CD4-positive, alpha-beta T cell treated with Interleukin-10 for 1 hour (primary cell): ENCODE data around the gene AKIP1.
"Not testable (repeated sequence)": the region's sequence is repeated elsewhere in the genome, so short reads cannot be mapped to it uniquely, and the experiment has no call there.

Experiments used
- DNase-seq: peaks from one replicate; pipeline ENCODE4 v3.0.0-alpha.2; 2020

The AKIP1 gene

GRCh38 chr11:8911029-8911823 lies at the start of gene AKIP1:
TSS of gene AKIP1 (plus strand) at chr11:8911189. CDS start at chr11:8911450, 261 bp downstream.
- peak; percentile 84 for DNase-seq

GRCh38 chr11:8863838-8864237 lies 47.2 kb upstream of the AKIP1 start:
- DNase-seq = no peak

- DNase-seq = no peak
Observed at GRCh38 chr11:8865304-8865703, 45.7 kb upstream of the AKIP1 start.

GRCh38 chr11:8867035-8867434 lies 44.0 kb upstream of the AKIP1 start:
- no peak for DNase-seq

- DNase-seq = no peak
Observed at GRCh38 chr11:8867931-8868631, 42.9 kb upstream of the AKIP1 start.

- no peak for DNase-seq
Observed at GRCh38 chr11:8870411-8871170, 40.4 kb upstream of the AKIP1 start.

GRCh38 chr11:8871171-8871775 lies 39.7 kb upstream of the AKIP1 start:
- DNase-seq = no peak

GRCh38 chr11:8871962-8872361 lies 39.0 kb upstream of the AKIP1 start:
- DNase-seq = no peak

GRCh38 chr11:8873741-8874405 lies 37.1 kb upstream of the AKIP1 start:
- DNase-seq = no peak

- no peak for DNase-seq
Observed at GRCh38 chr11:8878771-8879170, 32.2 kb upstream of the AKIP1 start.

- DNase-seq = not testable (repeated sequence)
Observed at GRCh38 chr11:8881585-8881984, 29.4 kb upstream of the AKIP1 start.

- DNase-seq = no peak
Observed at GRCh38 chr11:8886322-8886721, 24.7 kb upstream of the AKIP1 start.

- not testable (repeated sequence) for DNase-seq
Observed at GRCh38 chr11:8891185-8891584, 19.8 kb upstream of the AKIP1 start.

- no peak for DNase-seq
Observed at GRCh38 chr11:8899119-8899753, 11.8 kb upstream of the AKIP1 start.

GRCh38 chr11:8905528-8906165 lies 5.3 kb upstream of the AKIP1 start:
- DNase-seq = no peak

- no peak for DNase-seq
Observed at GRCh38 chr11:8907116-8907515, 3.9 kb upstream of the AKIP1 start.

- no peak for DNase-seq
Observed at GRCh38 chr11:8908099-8908498, 2.9 kb upstream of the AKIP1 start.

GRCh38 chr11:8910649-8911026 lies 351 bp upstream of the AKIP1 start:
- DNase-seq = no peak

- peak; percentile 54 for DNase-seq
Observed at GRCh38 chr11:8913961-8914660, 3.1 kb downstream of the AKIP1 start.

GRCh38 chr11:8914661-8915018 lies 3.7 kb downstream of the AKIP1 start:
- DNase-seq = no peak
